ENCODE measurements around the gene NALCN. TPM values are rescaled to one million over a fixed set of nuclear protein-coding genes. Genes with fewer than 3 reads are reported as not detected.

The NALCN gene
- total RNA-seq, 1 donor from 2014 or later = not detected

- Mint-ChIP-seq H3K27ac (ENCODE audit: unreplicated experiment) (no peak overlapping the region), H3K4me3 (ENCODE audit: unreplicated experiment) (no peak overlapping the region), H3K27me3 (ENCODE audit: unreplicated experiment) (no peaks in the 10 kb centered on the region), H3K36me3 (ENCODE audit: low read depth, unreplicated experiment) (no peaks in the 10 kb centered on the region), H3K4me1 (ENCODE audit: unreplicated experiment) (peaks cover 7% of the 10 kb centered on the region), H3K9me3 (ENCODE audit: unreplicated experiment) (no peaks in the 10 kb centered on the region)
- peak; percentile 21 for DNase-seq (ENCODE audit: low spot score)
- peak; percentile 66 for TF ChIP-seq CTCF (IDR thresholded peaks at IDR 0.05; ENCODE audit: unreplicated experiment)
Measured at GRCh38 chr13:101144808-101145419, 271.4 kb downstream of the NALCN start.

GRCh38 chr13:101140936-101141335, 275.4 kb downstream of the NALCN start:
- H3K27ac Mint-ChIP-seq (ENCODE audit: unreplicated experiment) = no peak overlapping the region
- H3K27me3 Mint-ChIP-seq (ENCODE audit: unreplicated experiment) = no peaks in the 10 kb centered on the region
- peaks cover 32% of the 10 kb centered on the region for H3K4me1 Mint-ChIP-seq (ENCODE audit: unreplicated experiment)
- no peak for TF ChIP-seq CTCF (IDR thresholded peaks at IDR 0.05; ENCODE audit: unreplicated experiment)
- no peaks in the 10 kb centered on the region for H3K36me3 Mint-ChIP-seq (ENCODE audit: low read depth, unreplicated experiment)
- no peaks in the 10 kb centered on the region for H3K9me3 Mint-ChIP-seq (ENCODE audit: unreplicated experiment)
- H3K4me3 Mint-ChIP-seq (ENCODE audit: unreplicated experiment) = no peak overlapping the region
- DNase-seq (ENCODE audit: low spot score) = no peak

GRCh38 chr13:101140087-101140770, 276.1 kb downstream of the NALCN start:
- no peak for DNase-seq (ENCODE audit: low spot score)
- no peak overlapping the region for H3K4me3 Mint-ChIP-seq (ENCODE audit: unreplicated experiment)
- no peak for TF ChIP-seq CTCF (IDR thresholded peaks at IDR 0.05; ENCODE audit: unreplicated experiment)
- no peaks in the 10 kb centered on the region for H3K9me3 Mint-ChIP-seq (ENCODE audit: unreplicated experiment)
- peak overlapping the region; percentile 92 for H3K27ac Mint-ChIP-seq (ENCODE audit: unreplicated experiment)
- H3K27me3 Mint-ChIP-seq (ENCODE audit: unreplicated experiment) = no peaks in the 10 kb centered on the region
- no peaks in the 10 kb centered on the region for H3K36me3 Mint-ChIP-seq (ENCODE audit: low read depth, unreplicated experiment)
- peaks cover 32% of the 10 kb centered on the region for H3K4me1 Mint-ChIP-seq (ENCODE audit: unreplicated experiment)

GRCh38 chr13:101139081-101139480, 277.2 kb downstream of the NALCN start:
- no peaks in the 10 kb centered on the region for H3K27me3 Mint-ChIP-seq (ENCODE audit: unreplicated experiment)
- peak overlapping the region; percentile 92 for H3K27ac Mint-ChIP-seq (ENCODE audit: unreplicated experiment)
- H3K4me1 Mint-ChIP-seq (ENCODE audit: unreplicated experiment) = peaks cover 32% of the 10 kb centered on the region
- H3K9me3 Mint-ChIP-seq (ENCODE audit: unreplicated experiment) = no peaks in the 10 kb centered on the region
- TF ChIP-seq CTCF (IDR thresholded peaks at IDR 0.05; ENCODE audit: unreplicated experiment) = no peak
- H3K4me3 Mint-ChIP-seq (ENCODE audit: unreplicated experiment) = no peak overlapping the region
- no peak for DNase-seq (ENCODE audit: low spot score)
- no peaks in the 10 kb centered on the region for H3K36me3 Mint-ChIP-seq (ENCODE audit: low read depth, unreplicated experiment)

GRCh38 chr13:101127741-101128353, 288.5 kb downstream of the NALCN start:
- TF ChIP-seq CTCF (IDR thresholded peaks at IDR 0.05; ENCODE audit: unreplicated experiment) = peak; percentile 79
- Mint-ChIP-seq H3K4me1 (ENCODE audit: unreplicated experiment) (no peaks in the 10 kb centered on the region), H3K4me3 (ENCODE audit: unreplicated experiment) (no peak overlapping the region), H3K27me3 (ENCODE audit: unreplicated experiment) (no peaks in the 10 kb centered on the region), H3K9me3 (ENCODE audit: unreplicated experiment) (no peaks in the 10 kb centered on the region), H3K36me3 (ENCODE audit: low read depth, unreplicated experiment) (no peaks in the 10 kb centered on the region), H3K27ac (ENCODE audit: unreplicated experiment) (no peak overlapping the region)
- peak; percentile 41 for DNase-seq (ENCODE audit: low spot score)

Data from endothelial cell (in vitro differentiated cells).